HL-60 (cell line): ENCODE data around the gene GBA3.
A peak's percentile ranks its signal among the peaks of the same experiment; 100 is the strongest.

Source experiments
- DNase-seq, 2 experiments: peaks; one replicate each; pipeline ENCODE4 v3.0.0-alpha.2; 2010 to 2020; ENCODE audit warnings: low read depth in 1 of 2, low spot score in 1 of 2
- H3K27ac ChIP-seq: fragments of 250-450 bp; sonication (Bioruptor Pico); replicated peaks from 2 replicates; pipeline ENCODE4 v1.5.1; 2020; ENCODE audit warnings: mild to moderate bottlenecking, moderate library complexity
- H3K27me3 ChIP-seq: fragments of 250-450 bp; sonication (Bioruptor Pico); 2 replicates; pipeline ENCODE4 v1.5.1; 2021; ENCODE audit warnings: mild to moderate bottlenecking, moderate library complexity; ENCODE audit not compliant: insufficient read depth, poor library complexity, severe bottlenecking
- H3K4me3 ChIP-seq: replicated peaks from 2 replicates; pipeline ENCODE4 v1.5.1; 2011; ENCODE audit warnings: mild to moderate bottlenecking, control low read depth, low read length; ENCODE audit not compliant: insufficient read depth
- CTCF ChIP-seq: IDR thresholded peaks from one replicate; pipeline ENCODE4 v1.5.1; 2011; ENCODE audit warnings: low read length, control low read depth, inconsistent platforms; ENCODE audit not compliant: insufficient read depth
- GABPA ChIP-seq: IDR thresholded peaks from 2 replicates; pipeline ENCODE4 v1.6.1; 2012; ENCODE audit warnings: low read depth
- POLR2AphosphoS5 ChIP-seq: IDR thresholded peaks from 2 replicates; pipeline ENCODE4 v1.6.1; 2012; ENCODE audit warnings: low read depth
- REST ChIP-seq: IDR thresholded peaks from 2 replicates; pipeline ENCODE4 v1.6.1; 2012; ENCODE audit warnings: low read depth; ENCODE audit not compliant: insufficient replicate concordance
- SPI1 ChIP-seq: IDR thresholded peaks from 2 replicates; pipeline ENCODE4 v1.6.1; 2012; ENCODE audit warnings: low read depth, mild to moderate bottlenecking, borderline replicate concordance

Gene GBA3

GRCh38 chr4:22780317-22780716 is 87.6 kb downstream of the GBA3 start:
- H3K27me3 ChIP-seq = no peaks in the 10 kb centered on the region
- H3K27ac ChIP-seq = no peak overlapping the region
- TF ChIP-seq REST = no peak
- TF ChIP-seq CTCF = no peak
- TF ChIP-seq POLR2AphosphoS5 = no peak
- TF ChIP-seq SPI1 = no peak
- no peak for TF ChIP-seq GABPA
- no peak overlapping the region for H3K4me3 ChIP-seq
- DNase-seq = no peak

GRCh38 chr4:22780797-22781196 is 88.1 kb downstream of the GBA3 start:
- Histone ChIP-seq H3K4me3 (no peak overlapping the region), H3K27ac (no peak overlapping the region), H3K27me3 (no peaks in the 10 kb centered on the region)
- no peak for TF ChIP-seq CTCF
- no peak for TF ChIP-seq GABPA
- TF ChIP-seq SPI1 = no peak
- no peak for TF ChIP-seq REST
- no peak for TF ChIP-seq POLR2AphosphoS5
- no peak for DNase-seq

- no peak for TF ChIP-seq CTCF
- Histone ChIP-seq H3K27ac (no peak overlapping the region), H3K4me3 (no peak overlapping the region), H3K27me3 (no peaks in the 10 kb centered on the region)
- peak in 1 of 2 experiments; percentile 3 for DNase-seq
Observed at GRCh38 chr4:22787753-22788375, 95.1 kb downstream of the GBA3 start.

GRCh38 chr4:22790631-22791030 is 97.9 kb downstream of the GBA3 start:
- TF ChIP-seq GABPA (no peak), CTCF (no peak), POLR2AphosphoS5 (no peak), REST (no peak), SPI1 (no peak)
- Histone ChIP-seq H3K27me3 (no peaks in the 10 kb centered on the region), H3K27ac (no peak overlapping the region), H3K4me3 (no peak overlapping the region)
- DNase-seq = no peak
